HG03060 (cell line): ENCODE results near the gene ZNF552.
"Not testable (repeated sequence)": the region's sequence is repeated elsewhere in the genome, so short reads cannot be mapped to it uniquely, and the experiment has no call there.

Source experiments
- ATAC-seq: cut with Tn5 transposase; IDR thresholded peaks from one replicate; pipeline ENCODE4 v1.9.1; 2021; ENCODE audit warnings: low read depth, moderate number of reproducible peaks; ENCODE audit not compliant: unreplicated experiment

Gene ZNF552

DNA sequence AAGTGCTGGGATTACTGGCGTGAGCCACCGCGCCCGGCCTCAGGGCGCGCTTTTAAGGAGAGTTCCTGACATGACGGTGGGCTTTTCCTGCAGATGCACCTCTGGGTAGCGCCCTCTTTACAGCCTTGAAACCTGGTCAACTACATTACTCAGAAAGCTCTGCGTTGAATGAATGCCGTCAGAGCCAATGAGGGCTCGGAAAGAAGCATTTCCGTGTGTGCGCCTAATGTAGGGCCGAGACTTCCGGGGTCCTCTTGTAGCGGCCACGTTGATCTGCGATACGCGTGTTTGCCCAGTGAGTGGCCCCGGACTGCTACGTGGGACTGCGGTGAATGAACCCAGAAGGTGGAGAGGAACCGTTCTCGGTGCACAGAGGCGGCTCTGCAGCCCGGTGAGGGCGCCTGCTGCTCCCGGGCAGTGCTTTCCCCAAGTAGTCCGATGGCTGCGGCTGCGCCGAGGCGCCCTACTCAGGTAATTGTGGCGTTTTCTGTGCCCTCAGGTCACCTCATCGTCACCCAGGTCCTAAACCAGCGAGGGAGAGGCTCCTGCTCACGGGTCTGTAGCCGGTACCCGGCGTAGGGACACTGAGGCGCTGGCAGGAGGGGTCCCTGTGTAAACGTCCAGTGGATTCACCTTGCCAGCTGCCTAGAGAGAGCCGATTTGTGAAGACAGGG lies 4.9 kb upstream of the ZNF552 start:
- ATAC-seq, result peak; percentile 51

DNA sequence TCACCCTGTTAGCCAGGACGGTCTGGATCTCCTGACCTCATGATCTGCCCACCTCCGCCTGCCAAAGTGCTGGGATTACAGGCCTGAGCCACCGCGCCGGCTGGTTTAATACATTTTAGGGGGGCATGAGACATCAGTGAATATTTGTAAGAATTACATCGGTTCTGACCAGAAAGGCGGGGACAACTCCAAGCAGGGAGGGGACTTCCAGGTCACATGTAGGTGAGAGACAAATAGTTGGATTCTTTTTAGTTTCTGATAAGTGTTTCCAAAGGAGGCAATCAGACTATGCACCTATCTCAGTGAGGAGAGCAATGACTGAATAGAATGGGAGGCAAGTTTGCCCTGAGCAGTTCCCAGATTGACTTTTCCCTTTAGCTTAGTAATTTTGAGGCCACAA lies 3.7 kb upstream of the ZNF552 start:
- ATAC-seq, result no peak

DNA sequence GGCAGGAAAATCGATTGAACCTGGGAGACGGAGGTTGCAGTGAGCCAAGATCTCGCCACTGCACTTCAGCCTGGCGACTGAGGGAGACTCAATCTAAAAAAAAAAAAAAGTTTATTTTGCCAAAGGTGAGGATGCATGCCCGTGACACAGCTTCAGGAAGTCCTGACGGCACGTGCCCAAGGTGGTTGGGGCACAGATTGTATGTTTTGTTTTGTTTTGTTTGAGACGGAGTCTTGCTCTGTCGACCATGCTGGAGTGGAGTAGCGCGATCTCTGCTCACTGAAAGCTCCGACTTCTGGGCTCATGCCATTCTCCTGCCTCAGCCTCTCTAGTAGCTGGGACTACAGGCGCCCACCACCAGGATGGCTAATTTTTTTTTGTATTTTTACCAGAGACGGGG lies 3.3 kb upstream of the ZNF552 start:
- ATAC-seq, result no peak

DNA sequence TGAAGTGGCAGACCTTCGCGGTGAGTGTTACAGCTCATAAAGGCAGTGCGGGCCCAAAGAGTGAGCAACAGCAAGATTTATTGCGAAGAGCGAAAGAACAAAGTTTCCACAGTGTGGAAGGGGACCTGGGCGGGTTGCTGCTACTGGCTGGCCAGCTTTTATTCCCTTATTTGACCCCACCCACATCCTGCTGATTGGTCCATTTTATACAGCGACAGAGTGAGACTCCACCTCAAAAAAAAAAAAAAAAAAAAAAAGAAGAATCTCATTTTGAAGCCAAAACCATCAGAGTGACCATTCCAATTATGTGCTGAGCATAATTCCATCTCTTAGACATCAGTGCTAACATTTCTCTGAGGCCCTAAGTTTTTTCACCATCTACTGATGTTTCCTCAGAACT lies 1.9 kb upstream of the ZNF552 start:
- ATAC-seq, result no peak

DNA sequence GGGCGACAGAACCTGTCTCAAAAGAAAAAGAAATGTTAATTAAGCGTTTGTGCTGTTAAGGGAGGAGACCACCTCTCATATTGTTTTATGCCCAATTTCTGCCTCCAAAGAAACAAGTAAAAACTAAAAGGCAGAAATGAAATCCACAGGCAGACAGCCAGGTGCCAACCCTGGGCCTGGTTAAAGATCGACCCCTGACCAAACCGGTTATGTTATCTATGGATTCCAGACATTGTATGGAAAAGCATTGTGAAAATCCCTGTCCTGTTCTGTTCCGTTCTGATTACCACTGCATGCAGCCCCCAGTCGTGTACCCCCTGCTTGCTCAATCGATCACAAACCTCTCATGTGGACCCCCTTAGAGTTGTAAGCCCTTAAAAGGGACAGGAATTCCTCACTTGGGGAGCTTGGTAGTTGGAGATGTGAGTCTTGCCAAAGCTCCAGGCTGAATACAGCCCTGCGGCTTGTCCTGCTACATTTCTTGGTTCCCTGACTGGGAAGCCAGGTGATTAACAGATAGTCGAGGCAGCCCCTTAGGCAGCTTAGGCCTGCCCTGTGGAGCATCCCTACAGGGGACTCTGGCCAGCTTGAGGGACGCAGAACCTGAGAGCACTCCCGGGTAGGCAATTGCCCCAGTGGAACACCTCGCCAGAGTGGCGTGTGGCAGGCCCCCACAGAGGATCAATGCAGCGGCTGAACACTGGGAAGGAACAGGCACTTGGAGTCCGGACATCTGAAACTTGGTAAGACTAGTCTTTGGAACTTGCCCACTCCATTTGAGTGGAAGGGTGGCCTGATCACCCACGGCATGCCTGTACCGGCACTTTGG lies 748 bp upstream of the ZNF552 start:
- ATAC-seq, result no peak

DNA sequence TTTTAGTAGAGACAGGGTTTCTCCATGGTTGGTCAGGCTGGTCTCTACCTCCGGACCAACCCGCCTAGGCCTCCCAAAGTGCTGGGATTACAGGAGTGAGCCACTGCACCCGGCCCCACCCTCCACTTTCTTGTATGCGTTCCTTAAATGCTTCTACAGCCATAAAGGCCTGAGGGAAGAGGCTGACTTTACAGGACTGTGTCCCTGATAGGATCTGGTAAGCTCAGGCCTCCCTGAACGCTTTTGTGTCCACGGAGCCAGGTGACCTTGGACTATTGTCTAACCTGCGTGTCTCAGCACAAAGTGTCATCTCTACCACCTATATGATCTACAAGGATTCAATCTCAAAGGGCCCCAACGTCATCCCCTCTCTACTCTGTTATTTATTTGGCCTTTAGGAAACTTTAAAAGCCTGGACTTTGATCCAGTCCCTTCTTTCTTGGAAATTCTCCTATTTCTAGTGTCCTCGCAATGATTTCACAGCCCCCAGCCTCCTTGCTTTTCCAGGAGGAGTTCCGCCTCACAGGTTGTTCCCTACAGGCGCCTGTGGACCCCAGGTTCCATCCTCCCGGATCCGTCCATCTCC lies 701 bp downstream of the ZNF552 start:
- no peak for ATAC-seq

DNA sequence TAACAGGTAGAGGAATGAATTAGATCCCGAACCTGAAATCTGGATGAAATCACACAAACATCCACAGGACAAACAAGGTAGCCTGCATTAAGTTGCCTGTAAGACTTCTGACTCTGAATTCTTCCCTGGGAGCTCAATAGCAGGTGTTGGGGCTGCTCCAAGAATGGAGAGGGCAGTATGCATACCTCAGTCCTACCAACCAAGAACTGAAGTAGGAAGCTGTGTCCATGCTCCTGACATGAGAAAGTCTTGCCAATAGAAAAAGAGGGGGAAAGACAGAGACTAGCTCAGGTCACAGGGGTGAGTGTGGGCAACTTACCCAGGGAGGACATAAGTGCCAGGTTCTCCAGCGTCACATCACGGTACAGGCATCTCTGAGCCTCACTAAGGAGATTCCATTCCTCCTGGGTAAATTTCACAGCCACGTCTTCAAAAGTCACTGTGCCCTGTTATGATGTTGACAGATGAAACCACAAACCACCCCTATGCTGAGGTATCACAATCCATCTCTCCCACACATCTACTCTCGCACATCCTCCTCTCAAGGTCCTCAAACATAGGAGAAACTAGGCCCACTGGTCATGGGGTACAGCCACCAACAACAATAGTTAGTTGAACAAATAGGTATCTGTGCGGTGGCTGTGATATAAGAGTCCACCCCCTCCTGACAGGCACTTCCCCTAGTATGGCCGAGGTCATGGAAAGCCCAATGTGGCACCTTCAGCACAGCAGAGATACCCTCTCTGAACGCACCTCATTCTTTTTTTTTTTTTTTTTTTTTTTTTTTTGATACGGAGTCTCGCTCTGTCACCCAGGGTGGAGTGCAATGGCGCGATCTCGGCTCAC lies 1.5 kb downstream of the ZNF552 start:
- not testable (repeated sequence) for ATAC-seq

DNA sequence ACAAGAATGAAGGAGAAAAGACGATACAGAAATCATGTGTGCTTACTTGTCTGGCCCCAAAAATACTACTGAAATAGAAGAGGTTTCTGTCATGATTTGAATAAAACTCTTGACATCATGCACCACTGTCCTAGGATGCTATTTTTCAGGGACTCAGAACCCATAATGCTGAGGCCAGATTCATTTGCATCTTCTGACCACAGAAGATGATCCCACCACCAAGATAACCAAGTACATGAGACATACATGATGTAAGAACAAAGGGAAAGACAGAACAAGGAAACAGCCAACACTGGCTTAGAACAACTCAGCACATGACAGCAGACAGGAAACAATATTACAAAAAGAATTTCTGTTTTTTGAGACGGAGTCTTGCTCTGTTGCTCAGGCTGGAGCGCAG lies 2.5 kb downstream of the ZNF552 start:
- ATAC-seq, result no peak

DNA sequence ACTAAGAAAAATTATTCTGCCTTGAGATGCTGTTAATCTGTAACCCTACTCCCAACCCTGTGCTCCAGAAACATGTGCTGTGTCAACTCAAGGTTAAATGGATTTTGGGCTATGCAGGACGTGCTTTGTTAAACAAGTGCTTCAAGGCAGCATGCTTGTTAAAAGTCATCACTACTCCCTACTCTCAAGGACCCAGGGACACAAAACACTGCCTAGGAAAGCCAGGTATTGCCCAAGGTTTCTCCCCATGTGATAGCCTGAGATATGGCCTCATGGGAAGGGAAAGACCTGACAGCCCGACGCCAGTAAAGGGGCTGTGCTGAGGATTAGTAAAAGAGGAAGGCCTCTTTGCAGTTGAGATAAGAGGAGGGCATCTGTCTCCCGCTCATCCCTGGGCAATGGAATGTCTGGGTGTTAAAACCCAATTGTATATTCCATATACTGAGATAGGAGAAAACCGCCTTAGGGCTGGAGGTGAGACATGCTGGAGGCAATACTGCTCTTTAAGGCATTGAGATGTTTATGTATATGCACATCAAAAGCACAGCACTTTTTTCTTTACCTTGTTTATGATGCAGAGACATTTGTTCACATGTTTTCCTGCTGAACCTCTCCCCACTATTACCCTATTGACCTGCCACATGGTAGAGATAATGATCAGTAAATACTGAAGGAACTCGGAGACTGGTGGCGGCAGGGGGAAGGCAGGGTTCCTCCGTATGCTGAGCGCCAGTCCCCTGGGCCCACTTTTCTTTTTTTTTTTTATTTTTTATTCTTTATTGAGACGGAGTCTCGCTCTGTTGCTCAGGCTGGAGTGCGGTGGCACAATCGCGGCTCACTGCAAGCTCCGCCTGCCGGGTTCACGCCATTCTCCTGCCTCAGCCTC lies 4.1 kb downstream of the ZNF552 start:
- ATAC-seq, result not testable (repeated sequence)

DNA sequence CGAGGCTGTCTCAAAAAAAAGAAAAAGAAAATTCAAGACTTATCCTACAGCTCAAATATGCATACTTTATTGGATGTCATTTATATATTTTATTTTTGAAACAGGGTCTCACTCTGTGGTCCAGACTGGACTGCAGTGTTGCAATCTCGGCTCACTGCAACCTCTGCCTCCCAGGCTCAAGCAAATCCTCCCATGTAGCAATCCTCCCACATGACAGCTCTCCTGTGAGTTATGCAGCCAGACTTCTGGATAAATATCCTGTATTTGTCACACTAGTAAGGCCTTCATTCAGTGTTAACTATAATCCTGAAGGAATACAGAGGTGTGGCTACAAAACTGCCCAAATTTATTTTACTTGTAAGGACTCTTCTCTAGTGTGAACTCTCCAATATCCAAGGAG lies 7.2 kb downstream of the ZNF552 start:
- ATAC-seq, result no peak

DNA sequence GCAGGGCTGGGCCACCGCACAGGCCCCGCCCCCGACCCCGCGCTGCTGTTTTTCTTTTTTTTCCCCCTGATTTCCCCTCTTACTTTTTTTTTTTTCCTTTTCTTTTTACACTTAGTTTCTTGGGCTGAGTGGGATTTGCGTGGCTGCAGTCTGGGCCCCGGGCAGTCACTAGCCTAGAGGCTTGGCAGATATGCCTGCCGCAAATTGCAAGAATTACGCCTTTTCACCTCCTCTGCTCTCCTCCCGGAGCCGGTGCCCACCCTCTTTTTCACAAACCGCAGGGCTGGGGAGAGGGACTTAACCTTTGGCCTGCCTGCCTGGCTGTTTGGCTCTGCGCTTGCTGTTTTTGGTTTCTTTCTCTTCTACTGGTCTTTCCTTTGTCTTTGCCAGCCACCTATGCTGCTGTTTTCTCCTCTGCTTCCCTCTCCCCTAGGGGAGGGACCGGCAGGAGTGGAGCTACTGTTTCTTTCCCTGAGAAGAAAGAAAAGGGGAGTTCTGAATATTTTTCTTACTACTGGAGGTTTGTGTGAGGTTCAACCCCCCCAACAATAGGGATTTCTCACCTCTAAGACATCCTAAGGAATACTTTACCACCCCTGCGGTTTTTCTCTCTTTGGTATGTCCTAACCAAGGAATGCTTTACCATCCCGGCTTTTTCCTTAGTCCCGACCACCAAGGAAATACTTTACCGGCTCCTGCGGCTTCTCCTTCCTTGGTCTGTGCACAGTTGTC lies 11.0 kb downstream of the ZNF552 start:
- no peak for ATAC-seq

DNA sequence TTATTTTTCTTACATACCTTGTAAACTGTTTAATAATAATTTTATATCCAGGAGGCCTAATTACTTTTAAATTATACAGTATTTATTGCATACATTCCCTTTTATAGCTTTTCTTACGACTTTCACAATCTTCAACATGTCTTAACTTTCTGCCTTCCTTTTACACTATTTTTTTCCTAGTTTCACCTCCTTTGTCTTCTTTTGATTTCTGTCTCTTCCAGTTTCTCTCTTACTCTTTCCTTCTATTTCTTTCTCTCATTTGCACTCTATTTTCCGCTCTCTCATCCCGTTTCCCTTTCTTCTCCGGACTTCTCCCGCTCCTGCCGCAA lies 11.5 kb downstream of the ZNF552 start:
- ATAC-seq, result no peak

DNA sequence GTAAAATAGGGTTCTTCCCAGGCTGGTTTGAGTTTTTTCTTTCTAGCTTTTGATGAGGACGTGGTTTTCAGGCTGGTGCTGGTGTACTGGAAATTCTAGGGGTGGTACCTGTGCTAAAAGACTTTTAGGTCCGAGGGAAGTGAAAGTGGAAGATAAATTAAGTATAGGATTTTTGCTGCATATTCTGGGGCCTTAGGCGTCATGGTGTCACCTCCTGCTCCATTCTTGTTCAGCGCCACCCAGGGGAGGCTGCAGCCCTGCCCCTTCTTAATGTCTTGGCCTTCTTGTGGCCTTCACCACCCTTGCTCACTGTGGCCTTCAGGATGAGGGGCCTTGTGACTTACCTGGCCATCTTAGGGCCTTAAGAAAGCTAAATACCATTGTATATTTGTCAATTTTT lies 12.4 kb downstream of the ZNF552 start:
- ATAC-seq, result no peak

DNA sequence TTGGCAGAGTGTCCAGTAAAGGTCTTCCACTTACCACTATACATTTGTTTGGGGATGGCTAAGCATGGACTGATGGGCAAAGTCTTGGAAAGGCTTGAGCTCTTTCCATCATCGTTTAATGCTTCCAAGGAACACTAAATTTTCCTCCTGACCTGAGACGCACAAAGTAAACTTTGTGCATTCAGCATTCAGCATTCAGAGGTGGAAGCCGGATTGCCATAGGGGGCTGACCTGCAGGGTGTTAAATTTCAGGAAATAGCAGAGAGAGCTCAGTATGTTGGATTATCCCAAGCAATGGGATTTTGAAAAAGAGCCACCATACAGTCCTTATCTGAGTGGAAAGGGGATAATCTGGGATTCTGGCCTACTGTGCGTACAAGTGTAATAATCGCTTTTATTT lies 14.0 kb downstream of the ZNF552 start:
- no peak for ATAC-seq

DNA sequence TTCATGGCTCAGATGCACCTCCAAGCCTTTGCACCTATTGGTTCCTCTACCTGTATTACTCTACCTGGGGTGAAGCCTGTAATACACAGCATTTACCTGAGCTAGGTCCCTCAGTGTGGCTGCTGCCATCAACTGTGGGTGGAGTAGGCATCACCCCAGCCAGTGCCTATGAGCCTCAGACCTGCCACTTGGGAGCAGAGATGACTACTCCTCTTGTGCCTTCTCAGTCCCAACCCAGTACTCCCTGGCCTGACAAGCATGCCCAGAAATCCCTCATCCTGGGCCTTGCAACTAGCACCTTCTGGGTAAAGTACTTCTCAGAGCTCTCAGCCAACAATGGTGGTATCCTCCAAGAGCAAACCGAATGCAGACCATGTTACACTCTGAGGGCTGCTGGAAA lies 18.1 kb downstream of the ZNF552 start:
- not testable (repeated sequence) for ATAC-seq

DNA sequence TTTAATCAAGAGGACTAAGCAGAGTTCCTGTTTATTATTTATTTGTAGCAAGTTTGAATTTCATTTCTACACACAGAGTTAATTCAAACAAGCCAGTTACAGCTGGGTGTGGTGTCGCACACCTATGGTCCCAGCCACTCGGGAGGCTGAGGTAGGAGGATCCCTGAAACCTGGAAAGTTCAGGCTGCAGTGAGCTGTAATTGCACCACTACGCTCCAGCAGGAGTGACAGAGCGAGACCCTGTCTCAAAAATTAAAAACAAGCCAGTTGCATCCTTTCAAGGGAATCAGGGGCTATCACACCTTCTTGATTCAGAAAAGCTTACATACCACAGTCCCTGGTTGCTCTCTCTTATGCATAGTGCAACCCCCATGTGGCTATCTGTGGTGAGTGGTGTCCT lies 25.4 kb downstream of the ZNF552 start:
- ATAC-seq, result no peak

DNA sequence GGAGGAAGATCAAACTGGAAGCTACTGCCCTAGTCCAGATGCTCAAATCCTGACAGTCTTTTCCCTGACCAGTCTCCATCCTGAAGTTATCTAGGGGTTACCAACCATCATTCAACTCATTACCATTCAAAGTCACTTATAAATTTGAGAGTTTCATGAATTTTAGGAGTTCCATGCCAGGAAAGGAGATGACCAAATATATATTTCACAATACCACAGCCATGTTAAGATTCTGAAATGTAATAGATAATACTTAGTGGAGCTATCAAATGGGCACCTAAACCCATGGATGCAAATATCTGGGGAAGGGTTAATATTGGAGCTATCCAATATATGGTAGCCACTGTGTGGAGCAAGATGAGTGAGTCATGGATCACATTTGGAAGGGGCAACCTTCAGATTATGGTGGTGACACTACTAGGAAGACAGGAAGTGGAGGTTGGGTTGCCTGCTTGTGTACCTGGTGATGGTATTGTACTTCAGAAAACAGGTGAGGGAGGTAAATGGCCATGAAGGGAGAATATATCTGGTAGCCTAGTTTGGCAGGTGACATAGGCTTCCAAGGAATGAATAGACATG lies 26.5 kb downstream of the ZNF552 start:
- no peak for ATAC-seq

DNA sequence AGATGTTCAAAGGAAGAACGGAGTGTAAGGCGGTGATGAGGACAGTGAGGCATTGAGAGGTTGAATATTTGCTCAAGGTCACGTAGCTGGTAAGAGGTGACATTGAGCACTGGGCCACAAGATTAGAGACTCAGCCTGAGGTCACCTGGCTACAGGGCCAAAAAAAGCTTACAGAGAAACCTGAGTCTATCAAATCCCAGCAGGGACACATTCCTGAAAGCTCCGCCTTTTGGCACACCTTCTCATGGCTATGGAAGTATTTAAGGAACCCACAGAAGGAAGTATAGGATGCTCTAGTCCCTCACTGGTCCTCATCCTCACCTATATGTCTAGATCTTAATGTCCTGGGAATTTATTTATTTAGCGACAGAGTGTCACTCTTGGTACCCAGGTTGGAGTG lies 27.8 kb downstream of the ZNF552 start:
- no peak for ATAC-seq

DNA sequence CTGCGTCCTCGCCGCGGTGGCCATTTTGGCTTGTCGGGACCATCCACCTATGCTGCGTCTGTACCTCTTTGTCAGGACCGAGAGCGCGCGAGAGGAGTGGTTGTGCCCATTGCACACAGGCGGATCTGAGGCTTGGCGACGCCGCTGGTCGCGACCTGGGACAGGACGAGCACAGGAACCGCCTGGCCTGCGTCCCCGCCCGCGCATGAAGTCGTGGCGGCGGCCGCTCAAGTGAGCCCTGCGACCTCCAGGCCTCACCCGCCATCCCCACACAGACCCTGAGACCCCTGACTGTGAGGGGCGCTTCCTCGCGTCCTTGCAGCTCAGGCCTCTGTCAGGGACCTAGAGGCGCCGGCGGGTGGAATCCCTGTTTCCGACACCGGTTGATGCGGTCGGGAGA lies 28.4 kb downstream of the ZNF552 start:
- no peak for ATAC-seq
